ENCODE measurements around the gene KSR1. TPM values are rescaled to one million over a fixed set of nuclear protein-coding genes. Genes with fewer than 3 reads are reported as not detected.
"Not testable (repeated sequence)": the region's sequence is repeated elsewhere in the genome, so short reads cannot be mapped to it uniquely, and the experiment has no call there.

KSR1 gene
- polyA plus RNA-seq, 5 donors, result 50.0 to 72.7 (median 53.4) TPM

- no peak for DNase-seq
Observed at GRCh38 chr17:27631897-27632725, 175.9 kb downstream of the KSR1 start.

- peak; percentile 36 to 40 for DNase-seq
Observed at GRCh38 chr17:27632766-27633165, 176.5 kb downstream of the KSR1 start.

GRCh38 chr17:27633312-27634025, 177.2 kb downstream of the KSR1 start:
- DNase-seq, result no peak

- no peak for DNase-seq
Observed at GRCh38 chr17:27634026-27634335, 177.7 kb downstream of the KSR1 start.

GRCh38 chr17:27634776-27635175, 178.5 kb downstream of the KSR1 start:
- DNase-seq, result no peak

- no peak for DNase-seq
Observed at GRCh38 chr17:27635275-27635823, 179.1 kb downstream of the KSR1 start.

- not testable (repeated sequence) for DNase-seq
Observed at GRCh38 chr17:27636005-27636520, 179.8 kb downstream of the KSR1 start.

GRCh38 chr17:27637818-27638217, 181.6 kb downstream of the KSR1 start:
- DNase-seq, result not testable (repeated sequence)

- not testable (repeated sequence) for DNase-seq
Observed at GRCh38 chr17:27638415-27638914, 182.2 kb downstream of the KSR1 start.

- no peak for DNase-seq
Observed at GRCh38 chr17:27640790-27641189, 184.5 kb downstream of the KSR1 start.

- no peak for DNase-seq
Observed at GRCh38 chr17:27644586-27644985, 188.3 kb downstream of the KSR1 start.

GRCh38 chr17:27645621-27646020, 189.4 kb downstream of the KSR1 start:
- not testable (repeated sequence) for DNase-seq

- no peak for DNase-seq
Observed at GRCh38 chr17:27646232-27646631, 190.0 kb downstream of the KSR1 start.

- no peak for DNase-seq
Observed at GRCh38 chr17:27647765-27648164, 191.5 kb downstream of the KSR1 start.

- not testable (repeated sequence) for DNase-seq
Observed at GRCh38 chr17:27649111-27649571, 192.9 kb downstream of the KSR1 start.

- no peak for DNase-seq
Observed at GRCh38 chr17:27649929-27650328, 193.7 kb downstream of the KSR1 start.

- no peak for DNase-seq
Observed at GRCh38 chr17:27650836-27651235, 194.6 kb downstream of the KSR1 start.

GRCh38 chr17:27651411-27652345, 195.4 kb downstream of the KSR1 start:
- no peak for DNase-seq

- not testable (repeated sequence) for DNase-seq
Observed at GRCh38 chr17:27653449-27653971, 197.3 kb downstream of the KSR1 start.

GRCh38 chr17:27654136-27654535, 197.9 kb downstream of the KSR1 start:
- no peak for DNase-seq

All from right lung (tissue), 5 donors.